GM19035 (cell line): ENCODE measurements around the gene CD44.
A peak's percentile ranks its signal among the peaks of the same experiment; 100 is the strongest.

Experiments used
- ATAC-seq: cut with Tn5 transposase; IDR thresholded peaks from one replicate; pipeline ENCODE4 v1.9.1; 2021; ENCODE audit not compliant: unreplicated experiment

CD44 gene

DNA sequence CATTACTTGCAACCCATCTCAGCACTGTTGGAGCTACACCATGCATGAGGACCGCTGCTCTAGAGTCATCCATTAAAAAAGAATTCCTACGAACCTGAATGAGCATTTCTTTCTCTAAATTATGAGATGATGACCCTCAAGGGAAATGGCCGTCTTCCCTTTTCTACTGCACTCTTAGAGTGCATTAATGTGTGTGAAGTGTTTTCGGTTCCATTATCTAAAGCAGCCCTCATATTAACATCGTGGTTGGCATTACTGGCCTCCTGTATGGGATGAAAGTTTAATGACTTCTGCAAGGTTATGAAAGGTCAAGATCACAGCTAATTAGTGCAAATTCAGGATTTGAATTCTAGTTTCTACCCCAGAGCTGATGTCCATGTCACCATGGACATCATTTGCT is 16.7 kb downstream of the CD44 start:
- no peak for ATAC-seq

DNA sequence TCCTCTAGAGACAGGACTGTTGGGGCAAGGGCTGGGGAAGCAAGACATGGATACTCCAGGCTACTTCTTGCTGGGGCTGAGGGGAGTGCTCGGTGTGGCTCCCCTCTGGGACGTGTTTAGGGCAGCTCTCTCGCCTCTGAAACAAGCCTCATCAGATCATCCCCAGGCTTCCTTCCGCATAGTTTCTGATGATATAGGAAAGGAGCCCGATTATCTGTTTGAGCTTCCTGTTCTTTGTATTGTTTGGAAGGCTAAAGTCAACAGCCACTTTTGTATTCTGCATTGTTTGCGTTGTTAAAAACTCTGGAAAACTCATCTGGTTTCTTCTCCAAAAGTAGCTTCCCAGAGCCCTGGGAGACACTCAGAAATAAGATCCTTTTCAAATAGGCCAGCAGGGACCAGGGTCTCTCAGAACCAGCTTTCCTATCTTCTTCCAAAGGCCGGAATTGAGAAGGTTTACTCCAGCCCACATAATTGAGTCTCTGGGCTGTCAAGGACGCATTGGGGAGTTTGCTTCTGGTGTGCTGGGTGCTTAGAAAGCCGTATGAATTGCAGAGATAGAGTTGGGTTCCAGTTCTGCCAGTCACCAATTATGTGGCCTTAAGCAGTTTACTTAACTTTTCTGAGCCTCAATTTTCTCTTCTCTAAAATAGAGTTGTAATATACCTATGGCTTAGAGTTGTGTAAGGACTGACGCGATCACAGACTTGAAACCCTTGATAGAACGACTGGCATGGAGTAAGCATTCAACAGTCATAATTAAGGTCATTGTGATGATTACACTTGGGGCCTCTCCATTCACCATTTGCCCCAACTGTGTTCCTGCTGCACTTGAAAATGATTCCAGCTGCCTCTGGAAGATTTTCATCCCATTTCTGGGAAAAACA is 19.1 kb downstream of the CD44 start:
- ATAC-seq = no peak

DNA sequence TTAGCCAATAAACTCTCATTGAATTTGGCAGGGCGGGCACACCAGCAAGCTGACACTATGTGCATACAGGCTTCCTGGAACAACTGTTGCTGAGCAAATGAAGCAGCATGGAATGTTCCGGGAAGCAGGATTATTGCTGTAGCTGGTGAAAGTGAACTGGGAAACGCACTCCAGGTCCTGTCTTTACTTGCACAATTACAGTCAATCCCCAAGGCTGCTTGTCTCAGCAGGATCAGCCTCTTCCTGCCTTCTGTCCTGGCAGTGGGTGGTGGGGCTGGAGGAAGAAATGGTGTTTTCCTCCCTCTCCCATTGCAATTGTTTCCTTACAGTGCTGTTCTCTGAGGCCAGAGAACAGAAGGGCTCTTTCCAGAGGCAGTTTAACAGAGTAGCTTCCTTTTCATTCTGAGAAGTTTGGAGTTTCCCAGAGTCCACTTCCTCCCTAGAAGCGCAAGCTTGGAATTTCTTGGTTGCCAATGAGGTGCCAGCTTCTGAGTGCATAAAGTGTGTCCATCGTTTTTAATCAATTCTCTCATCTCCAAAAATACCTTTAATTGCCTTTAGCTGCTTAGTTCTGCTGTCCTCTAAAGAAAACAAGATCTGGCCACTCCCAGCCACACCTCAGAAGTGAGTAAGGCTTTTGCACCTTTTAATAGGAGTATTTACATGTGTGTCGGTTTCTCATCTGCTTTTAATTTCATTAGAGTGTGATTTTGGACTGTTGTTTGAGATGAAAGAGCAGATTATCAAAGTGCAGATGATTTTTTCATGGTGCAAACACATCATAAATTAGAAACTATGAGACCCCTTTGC is 19.9 kb downstream of the CD44 start:
- ATAC-seq = no peak

DNA sequence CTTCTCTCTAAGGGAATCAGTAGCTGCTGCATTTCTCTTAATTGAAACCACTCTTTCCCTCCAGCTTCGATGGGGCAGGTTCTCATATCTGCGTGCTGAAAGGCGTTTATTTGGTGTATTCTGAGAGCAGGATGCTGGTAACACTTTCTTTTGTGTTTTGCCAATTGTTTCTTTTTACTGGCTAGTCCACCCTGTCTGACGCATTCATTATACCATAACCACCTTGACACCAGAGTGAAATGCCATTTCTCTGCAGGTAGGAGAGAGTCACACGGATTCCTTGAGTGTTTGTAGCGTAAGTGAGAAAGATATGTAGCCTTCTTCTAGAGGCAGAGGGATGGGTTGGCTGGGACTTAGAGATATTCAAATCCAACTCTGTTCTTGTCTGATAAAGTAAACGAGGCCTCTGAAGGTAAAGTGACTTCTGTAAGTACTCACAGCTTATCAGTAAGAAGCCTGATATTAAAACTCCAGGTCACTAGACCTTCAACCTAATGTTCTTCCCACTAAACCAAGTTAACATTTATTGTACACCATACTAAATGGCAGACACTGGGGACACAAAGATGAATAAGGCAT is 21.4 kb downstream of the CD44 start:
- ATAC-seq = no peak

GRCh38 chr11:35160902-35161597 is 22.1 kb downstream of the CD44 start:
- no peak for ATAC-seq

DNA sequence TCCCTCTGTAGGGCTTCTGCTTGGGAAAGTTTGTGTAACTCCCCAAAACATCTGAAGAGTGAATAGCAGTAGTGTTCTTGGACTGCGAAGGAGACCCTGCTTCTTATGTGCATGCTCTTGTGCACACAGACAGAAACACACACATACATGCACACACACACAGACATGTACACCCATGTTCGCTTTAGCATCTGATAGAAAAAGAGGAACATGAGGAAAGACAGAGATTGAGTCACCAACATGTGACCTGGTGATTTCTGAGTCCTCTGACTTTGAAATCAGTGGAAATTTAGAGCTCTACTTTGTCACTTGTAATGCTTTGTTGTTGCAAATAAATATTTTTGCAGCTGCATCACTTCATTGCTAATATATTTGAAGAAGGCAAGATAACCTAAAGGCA is 23.8 kb downstream of the CD44 start:
- no peak for ATAC-seq

DNA sequence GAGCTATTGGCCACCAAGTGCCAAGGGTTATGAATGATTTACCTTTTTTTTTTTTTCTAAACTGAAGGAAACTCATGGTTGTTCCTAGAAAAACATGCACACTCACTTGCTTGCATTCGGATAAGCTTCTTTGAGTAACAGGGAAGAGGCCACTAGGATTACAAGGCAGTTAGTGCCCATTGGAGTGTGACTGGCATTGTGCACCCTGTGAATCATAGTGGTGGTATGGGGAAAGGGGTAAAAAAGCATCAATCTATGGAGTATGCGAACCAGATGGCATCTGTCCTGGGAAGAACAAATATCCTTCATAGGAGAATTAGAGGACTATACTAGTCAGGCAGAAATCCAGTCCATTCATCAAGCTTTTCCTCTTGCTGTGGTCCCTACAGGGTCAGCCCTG is 24.2 kb downstream of the CD44 start:
- ATAC-seq = no peak

GRCh38 chr11:35163702-35164496 is 24.9 kb downstream of the CD44 start:
- peak; percentile 30 for ATAC-seq

DNA sequence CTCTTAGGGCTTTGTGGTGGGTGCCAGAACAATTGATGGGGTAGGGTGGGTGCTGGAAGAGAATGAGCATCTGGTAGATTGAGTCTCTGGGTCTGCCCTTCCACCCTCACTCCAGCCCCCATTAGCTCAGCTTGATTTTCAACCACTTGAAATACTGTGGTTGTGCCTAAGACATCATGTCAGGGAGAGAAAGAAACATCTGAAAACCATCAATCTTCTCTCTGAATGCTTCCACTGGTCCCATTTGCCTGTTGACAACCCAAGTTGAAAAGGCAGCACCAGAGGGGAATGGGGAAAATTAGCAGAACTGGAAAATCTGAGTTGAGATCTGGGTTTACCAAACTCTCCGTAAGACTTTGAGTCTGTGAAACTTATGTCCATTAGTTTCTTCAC is 26.1 kb downstream of the CD44 start:
- no peak for ATAC-seq

DNA sequence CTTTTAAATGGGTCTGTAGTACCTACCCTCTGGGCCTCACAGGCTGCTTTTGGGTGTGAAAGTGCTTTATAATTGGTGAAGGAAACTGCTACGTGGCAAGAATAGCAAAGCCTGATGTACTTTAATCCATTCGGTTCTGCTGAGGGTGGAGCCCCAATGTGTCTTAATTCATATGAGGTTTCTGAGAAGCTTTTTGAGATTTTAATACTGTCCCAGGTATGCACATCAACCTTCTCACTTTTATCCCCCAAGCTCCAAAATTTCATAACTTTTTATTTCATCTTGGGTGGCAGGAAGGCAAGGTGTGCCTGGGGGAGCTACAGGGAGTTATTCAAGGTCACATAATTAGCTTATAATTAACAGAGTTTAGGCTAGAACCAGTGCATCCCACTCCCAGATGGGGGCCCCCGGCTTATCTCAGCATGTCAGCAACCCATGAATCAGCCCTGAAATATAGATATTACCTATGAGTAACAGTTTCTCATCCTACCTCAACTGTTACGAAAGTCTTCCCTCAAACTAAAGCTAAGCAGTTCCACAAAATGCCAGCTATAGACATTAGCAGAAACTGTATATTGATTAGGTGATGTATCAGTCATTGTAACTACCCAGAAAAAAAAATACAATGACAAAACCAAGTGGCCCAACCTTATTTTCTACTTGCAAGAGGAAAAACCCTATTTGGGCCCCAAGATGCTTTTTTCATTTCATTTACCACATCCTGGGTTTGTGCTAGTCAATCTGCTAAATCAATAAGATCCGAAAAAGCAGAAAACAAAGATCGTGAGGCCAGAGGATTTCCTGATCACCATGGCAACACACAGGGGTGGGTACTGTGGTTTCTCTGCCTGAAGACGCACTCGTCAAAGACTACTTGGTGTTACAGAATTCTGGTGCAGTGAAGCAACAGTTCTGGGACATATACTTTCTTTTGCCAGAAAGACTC is 26.7 kb downstream of the CD44 start:
- peak; percentile 84 for ATAC-seq

GRCh38 chr11:35166369-35167360 is 27.7 kb downstream of the CD44 start:
- ATAC-seq = peak; percentile 17

GRCh38 chr11:35167426-35167954 is 28.5 kb downstream of the CD44 start:
- no peak for ATAC-seq

DNA sequence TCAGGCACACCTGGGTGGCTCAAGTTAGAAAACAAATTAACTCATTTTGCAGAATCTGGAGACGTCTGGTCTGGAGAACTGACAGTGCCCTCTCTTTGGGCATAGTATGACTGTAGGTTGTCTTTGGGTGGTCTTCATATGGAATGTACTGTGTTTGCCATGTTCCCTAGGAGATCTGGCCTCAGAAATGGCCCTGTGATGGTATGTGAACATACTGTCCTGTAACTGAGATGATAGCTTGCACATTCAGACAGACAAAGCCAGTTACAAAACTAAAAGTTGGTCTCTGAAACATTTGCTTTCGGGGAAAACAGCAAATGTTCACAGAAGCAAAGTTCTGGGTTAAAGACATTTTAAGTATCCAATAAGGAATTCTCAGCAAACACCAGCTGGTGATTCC is 29.7 kb downstream of the CD44 start:
- ATAC-seq = no peak

- no peak for ATAC-seq
These were observed 30.1 kb downstream of the CD44 start for GRCh38 chr11:35169112-35169511.

GRCh38 chr11:35169754-35170153 is 30.8 kb downstream of the CD44 start:
- ATAC-seq = no peak

DNA sequence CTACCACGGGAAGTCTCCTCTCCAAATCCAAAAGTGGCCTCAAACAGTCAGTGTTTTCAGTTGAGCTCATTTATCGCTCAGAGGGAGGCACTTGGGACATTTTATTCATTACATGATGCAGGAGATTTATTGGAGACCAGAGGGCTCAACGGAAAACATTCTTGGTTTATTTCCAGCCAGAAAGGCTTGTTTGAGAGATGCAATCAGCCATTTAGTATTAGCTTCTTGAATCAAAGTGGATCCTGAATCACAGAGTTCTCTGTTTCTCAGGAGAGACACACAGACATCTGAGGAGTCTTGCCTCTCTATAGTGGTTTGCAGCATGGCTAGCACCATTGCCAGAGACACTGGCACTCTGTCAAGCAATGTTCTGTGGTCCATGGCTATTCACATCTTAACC is 31.5 kb downstream of the CD44 start:
- no peak for ATAC-seq

GRCh38 chr11:35171226-35171625 is 32.3 kb downstream of the CD44 start:
- ATAC-seq = no peak

GRCh38 chr11:35173011-35173511 is 34.1 kb downstream of the CD44 start:
- no peak for ATAC-seq
